ENCODE data around the gene CMIP. TPM values are rescaled to one million over a fixed set of nuclear protein-coding genes. Genes with fewer than 3 reads are reported as not detected.

The CMIP gene
- total RNA-seq, 2 donors from 2014 or later, result 30.1 to 95.1 TPM

GRCh38 chr16:81405702-81406113 is 38.9 kb upstream of the CMIP start:
- intact Hi-C loops (cut with DNase I), result no loop called here
- TF ChIP-seq POLR2A (IDR thresholded peaks at IDR 0.05) (no peak), CTCF (IDR thresholded peaks at IDR 0.05) (peak in 1 of 4 experiments; percentile 14), POLR2AphosphoS5 (IDR thresholded peaks at IDR 0.05) (no peak)
- Histone ChIP-seq H3K36me3 (no peaks in the 10 kb centered on the region), H3K27me3 (replicated peaks; ENCODE audit: insufficient read depth) (no peaks in the 10 kb centered on the region), H3K27ac (no peak overlapping the region), H3K4me1 (replicated peaks) (no peaks in the 10 kb centered on the region), H3K9me3 (no peaks in the 10 kb centered on the region), H3K4me3 (no peak overlapping the region)
- DNase-seq (ENCODE audit: low spot score), result no peak
- 84% methylated on average over 11 of the region's 11 CpGs for WGBS

GRCh38 chr16:81408409-81408950 is 36.1 kb upstream of the CMIP start:
- H3K27ac ChIP-seq, result no peak overlapping the region
- no peaks in the 10 kb centered on the region for H3K9me3 ChIP-seq
- no peak for DNase-seq (ENCODE audit: low spot score)
- intact Hi-C loops (cut with DNase I), result no loop called here
- TF ChIP-seq POLR2AphosphoS5 (IDR thresholded peaks at IDR 0.05), result no peak
- TF ChIP-seq POLR2A (IDR thresholded peaks at IDR 0.05), result no peak
- TF ChIP-seq CTCF (IDR thresholded peaks at IDR 0.05), result no peak
- H3K27me3 ChIP-seq (replicated peaks; ENCODE audit: insufficient read depth), result no peaks in the 10 kb centered on the region
- H3K36me3 ChIP-seq, result no peaks in the 10 kb centered on the region
- H3K4me1 ChIP-seq (replicated peaks), result no peaks in the 10 kb centered on the region
- H3K4me3 ChIP-seq, result no peak overlapping the region
- WGBS, result 88% methylated on average over 9 of the region's 9 CpGs

GRCh38 chr16:81409016-81409556 is 35.5 kb upstream of the CMIP start:
- Histone ChIP-seq H3K27me3 (replicated peaks; ENCODE audit: insufficient read depth) (no peaks in the 10 kb centered on the region), H3K36me3 (no peaks in the 10 kb centered on the region), H3K27ac (no peak overlapping the region), H3K4me3 (no peak overlapping the region), H3K9me3 (no peaks in the 10 kb centered on the region), H3K4me1 (replicated peaks) (no peaks in the 10 kb centered on the region)
- TF ChIP-seq POLR2A (IDR thresholded peaks at IDR 0.05), result no peak
- no peak for TF ChIP-seq CTCF (IDR thresholded peaks at IDR 0.05)
- TF ChIP-seq POLR2AphosphoS5 (IDR thresholded peaks at IDR 0.05), result no peak
- intact Hi-C loops (cut with DNase I), result no loop called here
- DNase-seq (ENCODE audit: low spot score), result no peak
- WGBS, result 87% methylated on average over 13 of the region's 13 CpGs

- no peak overlapping the region for H3K27ac ChIP-seq
- H3K4me3 ChIP-seq, result no peak overlapping the region
- no peaks in the 10 kb centered on the region for H3K9me3 ChIP-seq
- 58% methylated on average over 10 of the region's 10 CpGs for WGBS
- H3K4me1 ChIP-seq (replicated peaks), result no peaks in the 10 kb centered on the region
- H3K27me3 ChIP-seq (replicated peaks; ENCODE audit: insufficient read depth), result no peaks in the 10 kb centered on the region
- H3K36me3 ChIP-seq, result no peaks in the 10 kb centered on the region
- TF ChIP-seq POLR2A (IDR thresholded peaks at IDR 0.05) (no peak), POLR2AphosphoS5 (IDR thresholded peaks at IDR 0.05) (no peak), CTCF (IDR thresholded peaks at IDR 0.05) (no peak)
- intact Hi-C loops (cut with DNase I), result no loop called here
- DNase-seq (ENCODE audit: low spot score), result no peak
Observed at GRCh38 chr16:81410643-81411293, 33.8 kb upstream of the CMIP start.

Data from prostate gland (tissue), 2 donors.